GM10847 (cell line): ENCODE data around the gene OMG.

Source experiments
- POLR2A ChIP-seq: IDR thresholded peaks from 2 replicates; pipeline ENCODE4 v1.6.1; 2011; ENCODE audit not compliant: insufficient read length; ENCODE audit errors: extremely low read depth

The OMG gene

DNA sequence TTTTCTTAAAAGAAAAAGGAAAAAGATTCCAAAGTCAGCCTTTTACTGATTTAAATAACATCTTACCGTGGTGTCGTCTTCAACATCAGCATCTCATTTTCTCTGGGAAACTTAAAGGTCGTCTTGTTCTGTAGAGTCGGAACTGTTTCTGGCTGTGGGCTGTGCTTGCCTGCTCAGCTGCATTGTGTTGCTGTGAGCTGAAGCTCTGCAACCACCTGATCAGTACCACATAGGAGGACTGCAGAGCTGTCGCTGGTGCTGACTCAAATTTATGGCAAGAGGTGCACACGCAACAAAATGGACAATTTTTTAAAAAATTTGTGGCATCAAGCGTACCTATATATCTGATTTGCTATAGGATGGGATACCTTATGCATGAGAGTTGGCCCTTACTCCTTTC is at the start of gene OMG:
Gene OMG, minus strand, starts transcription at position 150 of the 400 bp plus-strand sequence. CDS start 908 bp downstream, outside the sequence.
- no peak for TF ChIP-seq POLR2A

GRCh38 chr17:31339906-31340661 is 43.0 kb upstream of the OMG start:
- no peak for TF ChIP-seq POLR2A

DNA sequence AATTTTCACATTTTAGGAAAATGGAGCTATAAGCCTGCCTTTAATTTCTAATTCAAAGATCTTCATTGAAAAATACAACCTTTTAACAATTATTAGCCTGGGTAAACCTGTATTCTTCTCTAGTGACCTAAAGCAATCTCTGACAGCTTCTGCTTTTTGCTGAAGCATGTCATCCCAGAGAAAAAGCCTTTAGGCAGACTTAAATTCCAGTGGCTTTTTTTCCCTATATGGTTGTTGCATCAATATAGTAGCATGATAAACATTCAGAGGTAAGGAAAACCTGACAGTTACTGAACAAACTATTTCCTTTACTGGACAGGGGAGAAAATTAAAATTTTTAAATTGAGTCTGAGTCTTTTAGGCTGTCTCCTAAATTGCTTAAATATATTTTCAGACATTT is 32.2 kb upstream of the OMG start:
- TF ChIP-seq POLR2A = no peak

DNA sequence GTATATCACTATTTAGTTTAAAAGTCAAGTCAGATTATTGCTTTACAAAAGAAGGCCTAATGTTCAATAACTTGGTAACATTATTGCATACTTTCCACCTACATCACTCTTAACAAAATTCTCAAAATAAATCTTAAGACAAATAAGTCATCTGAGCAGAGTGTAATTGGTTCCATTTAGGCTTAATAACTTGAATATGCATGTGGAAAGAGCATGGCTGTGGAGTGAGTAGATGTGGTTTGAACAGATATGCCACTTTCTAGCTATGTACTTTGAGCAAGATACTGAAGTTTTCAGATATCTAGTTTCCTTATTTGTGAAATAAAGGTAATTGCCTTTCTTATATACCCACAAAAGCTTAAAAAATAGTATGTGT is 31.1 kb upstream of the OMG start:
- TF ChIP-seq POLR2A = no peak

- TF ChIP-seq POLR2A = no peak
Observed at GRCh38 chr17:31327534-31328159, 30.6 kb upstream of the OMG start.

- TF ChIP-seq POLR2A = no peak
Observed at GRCh38 chr17:31323551-31323950, 26.5 kb upstream of the OMG start.

- no peak for TF ChIP-seq POLR2A
Observed at GRCh38 chr17:31321966-31322365, 24.9 kb upstream of the OMG start.

- no peak for TF ChIP-seq POLR2A
Observed at GRCh38 chr17:31321481-31321880, 24.4 kb upstream of the OMG start, which contains the start of gene EVI2A. Gene EVI2A, minus strand, starts transcription at chr17:31321622. Its CDS starts 2,609 bp downstream, at chr17:31319013.

- no peak for TF ChIP-seq POLR2A
Observed at GRCh38 chr17:31320791-31321190, 23.8 kb upstream of the OMG start.

DNA sequence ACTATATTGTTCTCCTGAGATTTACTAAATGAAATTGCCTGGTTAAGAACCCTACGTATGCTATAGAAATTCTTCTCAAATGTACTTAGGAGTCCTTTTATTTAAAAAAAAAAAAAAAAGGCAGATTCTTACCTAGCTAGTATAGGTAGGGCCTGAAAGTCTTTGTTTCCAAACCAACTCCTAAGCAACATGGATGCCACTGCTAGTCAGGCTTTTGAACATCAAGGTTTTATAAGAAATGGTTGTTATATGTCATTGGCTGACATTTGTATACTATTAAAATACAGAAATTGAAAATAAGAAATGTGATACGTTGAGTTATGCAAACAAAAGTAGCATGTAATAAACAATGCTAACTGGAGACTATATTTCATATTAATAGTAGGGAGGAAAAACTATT is 23.2 kb upstream of the OMG start:
- TF ChIP-seq POLR2A = no peak

GRCh38 chr17:31318851-31319661 is 22.0 kb upstream of the OMG start:
- no peak for TF ChIP-seq POLR2A

DNA sequence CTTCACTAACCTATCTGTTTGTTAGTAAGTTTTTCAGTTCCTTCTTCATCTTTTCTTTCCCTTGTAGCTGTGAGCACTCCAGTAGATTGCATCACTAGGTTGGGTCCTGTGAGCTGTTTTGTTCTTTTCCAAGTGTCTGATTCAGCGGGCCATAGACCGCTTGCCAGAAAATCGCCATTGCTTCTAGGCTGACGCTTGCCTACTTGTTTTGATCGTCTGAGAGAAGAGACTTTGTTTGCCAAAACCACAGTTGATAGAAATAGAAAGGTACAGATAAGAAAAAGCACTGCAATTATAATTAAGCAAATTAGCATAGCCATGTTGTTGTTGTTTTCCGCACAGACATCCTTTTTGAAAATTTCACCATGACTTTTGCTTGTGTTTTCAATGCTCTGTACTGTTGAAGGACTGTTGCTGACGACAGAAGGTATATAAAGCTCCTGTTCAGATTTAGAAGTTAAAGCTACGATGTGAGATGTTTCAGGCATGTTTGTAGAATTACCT is 21.3 kb upstream of the OMG start:
- TF ChIP-seq POLR2A = no peak

- no peak for TF ChIP-seq POLR2A
Observed at GRCh38 chr17:31314782-31315100, 17.7 kb upstream of the OMG start.

- no peak for TF ChIP-seq POLR2A
Observed at GRCh38 chr17:31313982-31314781, 17.1 kb upstream of the OMG start, which contains the start of gene EVI2B. Gene EVI2B, minus strand, starts transcription at chr17:31314054. Its CDS starts 8,445 bp downstream, at chr17:31305609.

DNA sequence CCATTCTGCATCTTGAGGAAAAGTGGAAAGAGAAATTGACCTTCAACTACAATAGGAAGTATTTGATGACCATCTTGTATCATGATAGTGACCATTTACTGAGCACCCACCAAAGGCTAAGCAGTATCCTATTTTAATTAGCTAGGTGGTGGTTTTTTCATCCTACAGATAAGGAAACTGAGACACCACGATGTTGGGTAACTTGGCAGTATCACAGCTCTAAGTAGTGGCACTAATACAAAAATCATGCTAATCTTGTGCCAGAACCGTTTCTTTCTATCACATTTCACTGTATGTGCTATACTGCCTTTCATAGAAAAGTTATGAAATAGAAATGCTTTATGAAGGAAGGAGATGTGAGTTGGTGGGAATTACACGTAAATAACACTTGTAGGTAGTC is 14.5 kb upstream of the OMG start:
- no peak for TF ChIP-seq POLR2A
